PFSK-1 (cell line): ENCODE measurements around the gene IKZF4.

Experiments
- FOXP2 ChIP-seq: optimal IDR thresholded peaks from 2 replicates; pipeline ENCODE3; 2011; ENCODE audit warnings: borderline replicate concordance, control low read depth, inconsistent platforms; ENCODE audit not compliant: insufficient read depth; ENCODE audit errors: extremely low read length, extremely low read depth
- POLR2AphosphoS5 ChIP-seq: IDR thresholded peaks from 2 replicates; pipeline ENCODE4 v1.6.1; 2012; ENCODE audit warnings: low read depth, mild to moderate bottlenecking, control low read depth, low read length, moderate library complexity
- REST ChIP-seq, 2 experiments: IDR thresholded peaks; 2 replicates each; pipeline versions ENCODE4 v1.6.1 to v1.8.0; 2011 to 2012; ENCODE audit warnings: low read depth in 2 of 2, low read length in 2 of 2, control low read depth in 1 of 2, inconsistent platforms in 1 of 2, mild to moderate bottlenecking in 1 of 2, moderate library complexity in 1 of 2; ENCODE audit not compliant: insufficient read depth in 1 of 2
- SIN3A ChIP-seq: IDR thresholded peaks from 2 replicates; pipeline ENCODE4 v1.6.1; 2012; ENCODE audit warnings: mild to moderate bottlenecking, low read length, moderate library complexity, borderline replicate concordance; ENCODE audit not compliant: insufficient read depth
- TAF1 ChIP-seq: IDR thresholded peaks from 2 replicates; pipeline ENCODE4 v1.6.1; 2012; ENCODE audit warnings: low read length, control low read depth, borderline replicate concordance; ENCODE audit not compliant: insufficient read depth

Gene IKZF4

GRCh38 chr12:56062996-56063395 lies 42.2 kb downstream of the IKZF4 start:
- no peak for TF ChIP-seq TAF1
- no peak for TF ChIP-seq FOXP2
- no peak for TF ChIP-seq REST (IDR thresholded peaks at IDR 0.05; ENCODE audit: insufficient read depth in 1 of 2, low read depth in 2 of 2, low read length in 2 of 2)
- no peak for TF ChIP-seq POLR2AphosphoS5
- TF ChIP-seq SIN3A, result no peak

- no peak for TF ChIP-seq SIN3A
- no peak for TF ChIP-seq TAF1
- TF ChIP-seq POLR2AphosphoS5, result no peak
Observed at GRCh38 chr12:56071648-56072047, 50.8 kb downstream of the IKZF4 start.

- no peak for TF ChIP-seq REST (IDR thresholded peaks at IDR 0.05; ENCODE audit: insufficient read depth in 1 of 2, low read depth in 2 of 2, low read length in 2 of 2)
- TF ChIP-seq FOXP2, result no peak
- no peak for TF ChIP-seq TAF1
- TF ChIP-seq SIN3A, result no peak
Observed at GRCh38 chr12:56074396-56074795, 53.6 kb downstream of the IKZF4 start.

- TF ChIP-seq TAF1 (no peak), SIN3A (no peak), FOXP2 (no peak), POLR2AphosphoS5 (no peak), REST (IDR thresholded peaks at IDR 0.05; ENCODE audit: insufficient read depth in 1 of 2, low read depth in 2 of 2, low read length in 2 of 2) (no peak)
Observed at GRCh38 chr12:56078427-56078826, 57.6 kb downstream of the IKZF4 start.

GRCh38 chr12:56078931-56079722 lies 58.3 kb downstream of the IKZF4 start:
- TF ChIP-seq POLR2AphosphoS5 (peak; percentile 27; the same call in 1 of the 2 replicates), SIN3A (no peak), TAF1 (no peak), FOXP2 (no peak), REST (IDR thresholded peaks at IDR 0.05; ENCODE audit: insufficient read depth in 1 of 2, low read depth in 2 of 2, low read length in 2 of 2) (no peak)
